Measurements from ENCODE around the gene TTLL8.

The TTLL8 gene

GRCh38 chr22:49993649-49994360 is 64.3 kb downstream of the TTLL8 start:
- no peak overlapping the region for H3K9ac ChIP-seq (ENCODE audit: low read length)
- no peak overlapping the region for H3K4me2 ChIP-seq (ENCODE audit: low read length)
- H3F3A ChIP-seq (ENCODE audit: insufficient read depth, low read length), result no peaks in the 10 kb centered on the region
- H3K27me3 ChIP-seq (ENCODE audit: insufficient read depth, low read length), result peaks cover 8% of the 10 kb centered on the region; the same call in 1 of the 2 replicates
- TF ChIP-seq EZH2 (IDR thresholded peaks at IDR 0.05; ENCODE audit: borderline replicate concordance, low read length), result no peak
- no peak for TF ChIP-seq CTCF (IDR thresholded peaks at IDR 0.05; ENCODE audit: low read length)
- no peaks in the 10 kb centered on the region for H3K79me2 ChIP-seq (ENCODE audit: insufficient read depth, low read length)
- no peaks in the 10 kb centered on the region for H4K20me1 ChIP-seq (ENCODE audit: insufficient read depth, low read length)
- peaks cover 3% of the 10 kb centered on the region; the same call in 1 of the 2 replicates for H3K36me3 ChIP-seq (ENCODE audit: insufficient read depth, low read length)
- H3K4me3 ChIP-seq (ENCODE audit: low read depth, low read length, poor library complexity, severe bottlenecking), result no peak overlapping the region
- H3K4me1 ChIP-seq (ENCODE audit: insufficient read depth, low read length, severe bottlenecking), result no peaks in the 10 kb centered on the region
- no peaks in the 10 kb centered on the region for H3K9me2 ChIP-seq (ENCODE audit: low read depth, low read length)
- H2AFZ ChIP-seq (ENCODE audit: low read length), result no peak overlapping the region
- peaks cover 8% of the 10 kb centered on the region for H3K9me3 ChIP-seq (ENCODE audit: low read length)
- no peak overlapping the region for H3K27ac ChIP-seq (ENCODE audit: low read depth, low read length, poor library complexity, severe bottlenecking)

GRCh38 chr22:49992921-49993648 is 65.0 kb downstream of the TTLL8 start:
- Histone ChIP-seq H3K4me3 (ENCODE audit: low read depth, low read length, poor library complexity, severe bottlenecking) (no peak overlapping the region), H3K4me2 (ENCODE audit: low read length) (no peak overlapping the region), H3K27ac (ENCODE audit: low read depth, low read length, poor library complexity, severe bottlenecking) (no peak overlapping the region)

More at GRCh38 chr22:49992921-49993648, 65.0 kb downstream of the TTLL8 start:
- H4K20me1 ChIP-seq (ENCODE audit: insufficient read depth, low read length), result no peaks in the 10 kb centered on the region
- peak; percentile 80 for TF ChIP-seq CTCF (IDR thresholded peaks at IDR 0.05; ENCODE audit: low read length)
- no peak for TF ChIP-seq EZH2 (IDR thresholded peaks at IDR 0.05; ENCODE audit: borderline replicate concordance, low read length)
- no peak overlapping the region for H3K9ac ChIP-seq (ENCODE audit: low read length)
- H3K4me1 ChIP-seq (ENCODE audit: insufficient read depth, low read length, severe bottlenecking), result no peaks in the 10 kb centered on the region
- no peak overlapping the region for H2AFZ ChIP-seq (ENCODE audit: low read length)
- peaks cover 8% of the 10 kb centered on the region; the same call in 1 of the 2 replicates for H3K27me3 ChIP-seq (ENCODE audit: insufficient read depth, low read length)
- H3K9me3 ChIP-seq (ENCODE audit: low read length), result peaks cover 8% of the 10 kb centered on the region
- peaks cover 3% of the 10 kb centered on the region; the same call in 1 of the 2 replicates for H3K36me3 ChIP-seq (ENCODE audit: insufficient read depth, low read length)
- no peaks in the 10 kb centered on the region for H3K9me2 ChIP-seq (ENCODE audit: low read depth, low read length)
- H3K79me2 ChIP-seq (ENCODE audit: insufficient read depth, low read length), result no peaks in the 10 kb centered on the region
- H3F3A ChIP-seq (ENCODE audit: insufficient read depth, low read length), result no peaks in the 10 kb centered on the region

Data from OCI-LY1 (cell line).